Activated CD4-positive, CD25-positive, alpha-beta regulatory T cell treated with anti-CD3 and anti-CD28 coated beads, Interleukin-2, amount 50 U/mL, for 24 hours (primary cell): ENCODE data around the gene ARMH2.

Source experiments
- ATAC-seq, 2 donors: fragments of 150-1000 bp; cut with Tn5 transposase; one replicate each; pipeline ENCODE4 v1.10.0; 2021; ENCODE audit warnings: mild to moderate bottlenecking in 1 of 2, moderate library complexity in 1 of 2

ARMH2 gene

GRCh38 chr6:24798740-24799540 lies at the start of gene ARMH2:
Gene ARMH2 (minus strand): TSS chr6:24798917. CDS start chr6:24798857, 60 bp downstream.
- ATAC-seq, result no peak

DNA sequence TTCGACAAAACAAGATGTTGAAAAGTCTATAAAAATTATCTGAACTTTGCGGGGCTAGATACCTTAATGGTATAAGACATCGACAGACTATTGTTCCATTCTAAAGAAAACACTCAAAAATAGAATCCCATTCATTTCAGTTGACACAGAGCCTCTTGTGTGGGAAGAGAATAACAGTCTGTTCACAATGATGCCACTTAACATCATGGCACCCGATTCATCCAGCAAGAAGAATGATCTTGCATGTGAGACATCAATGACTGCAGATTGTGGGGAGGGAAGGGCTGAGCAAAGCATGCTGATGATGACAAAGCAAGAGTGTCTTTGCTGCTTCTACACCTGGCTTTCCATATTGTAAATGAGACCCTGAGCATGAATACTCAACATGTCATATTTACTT lies 49.7 kb upstream of the ARMH2 start:
- ATAC-seq, result peak in 1 of 2 donors; percentile 17

DNA sequence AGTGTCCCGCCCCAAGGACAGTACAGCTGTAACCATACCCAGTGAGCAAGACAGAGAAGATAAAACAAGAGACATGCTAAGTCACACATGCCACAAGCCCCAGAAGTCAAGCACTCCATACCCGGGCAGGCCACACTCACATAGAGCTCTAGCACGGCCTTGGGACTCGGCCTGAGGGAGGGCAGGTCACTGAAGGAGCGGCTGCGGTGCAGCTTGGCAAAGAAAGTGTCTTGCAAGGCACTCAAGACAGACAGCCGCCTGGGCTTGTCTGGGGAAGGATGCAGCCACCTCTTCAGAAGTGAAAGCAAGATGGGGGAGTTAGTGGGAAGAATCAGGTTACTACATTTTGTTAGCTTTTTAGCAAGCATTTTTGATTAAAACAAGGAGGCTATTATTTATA lies 48.7 kb upstream of the ARMH2 start:
- no peak for ATAC-seq

GRCh38 chr6:24845578-24845977 lies 46.9 kb upstream of the ARMH2 start:
- ATAC-seq, result peak in 1 of 2 donors; percentile 43

- no peak for ATAC-seq
Measured at GRCh38 chr6:24844903-24845302, 46.2 kb upstream of the ARMH2 start.

GRCh38 chr6:24844061-24844460 lies 45.3 kb upstream of the ARMH2 start:
- no peak for ATAC-seq

DNA sequence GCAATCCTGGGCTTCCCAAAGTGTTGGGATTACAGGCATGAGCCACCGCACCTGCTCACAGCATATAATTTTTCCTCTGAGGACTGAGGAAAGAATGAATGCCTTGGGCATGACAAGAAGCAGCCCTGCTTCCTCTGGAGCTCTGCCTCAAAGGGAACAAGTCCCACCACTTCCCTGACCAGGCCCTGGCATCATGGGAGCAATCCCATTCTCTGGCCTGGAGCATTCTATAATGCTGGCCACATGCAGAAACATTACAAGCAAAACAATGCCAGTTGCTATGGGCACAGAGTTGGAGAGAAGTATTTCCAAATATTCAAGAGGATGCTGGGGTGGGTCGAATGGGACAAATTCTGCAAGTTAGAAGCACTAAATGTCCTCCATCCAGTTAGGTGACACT lies 41.5 kb upstream of the ARMH2 start:
- ATAC-seq, result no peak

- no peak for ATAC-seq
Measured at GRCh38 chr6:24838994-24839393, 40.3 kb upstream of the ARMH2 start.

GRCh38 chr6:24838081-24838480 lies 39.4 kb upstream of the ARMH2 start:
- ATAC-seq, result no peak

GRCh38 chr6:24836109-24836508 lies 37.4 kb upstream of the ARMH2 start:
- no peak for ATAC-seq

- ATAC-seq, result peak; percentile 34 to 58
Measured at GRCh38 chr6:24833711-24834386, 35.1 kb upstream of the ARMH2 start.

GRCh38 chr6:24832794-24833193 lies 34.1 kb upstream of the ARMH2 start:
- ATAC-seq, result no peak

GRCh38 chr6:24831771-24832716 lies 33.3 kb upstream of the ARMH2 start:
- ATAC-seq, result peak in 1 of 2 donors; percentile 21

DNA sequence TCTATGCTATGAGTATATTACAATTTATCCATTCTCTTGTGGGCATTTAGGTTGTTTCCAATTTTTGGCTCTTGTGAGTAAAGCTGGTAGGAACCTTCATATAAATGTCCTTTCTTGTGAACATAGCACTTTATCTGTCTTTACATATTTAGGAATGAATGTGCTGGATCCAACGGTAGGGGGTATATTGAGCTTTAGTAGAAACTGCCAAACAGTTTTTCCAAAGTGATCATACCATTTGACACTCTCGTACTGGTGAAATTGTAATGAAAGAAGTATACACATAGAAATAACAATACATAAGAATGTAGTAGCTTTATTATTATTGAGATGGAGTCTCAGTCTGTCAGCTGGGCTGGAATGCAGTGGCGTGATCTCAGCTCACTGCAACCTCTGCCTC lies 30.9 kb upstream of the ARMH2 start:
- no peak for ATAC-seq

GRCh38 chr6:24827970-24828369 lies 29.3 kb upstream of the ARMH2 start:
- no peak for ATAC-seq

- ATAC-seq, result no peak
Measured at GRCh38 chr6:24827162-24827561, 28.4 kb upstream of the ARMH2 start.

- ATAC-seq, result no peak
Measured at GRCh38 chr6:24825130-24825630, 26.5 kb upstream of the ARMH2 start.

GRCh38 chr6:24824142-24824938 lies 25.6 kb upstream of the ARMH2 start:
- ATAC-seq, result no peak

DNA sequence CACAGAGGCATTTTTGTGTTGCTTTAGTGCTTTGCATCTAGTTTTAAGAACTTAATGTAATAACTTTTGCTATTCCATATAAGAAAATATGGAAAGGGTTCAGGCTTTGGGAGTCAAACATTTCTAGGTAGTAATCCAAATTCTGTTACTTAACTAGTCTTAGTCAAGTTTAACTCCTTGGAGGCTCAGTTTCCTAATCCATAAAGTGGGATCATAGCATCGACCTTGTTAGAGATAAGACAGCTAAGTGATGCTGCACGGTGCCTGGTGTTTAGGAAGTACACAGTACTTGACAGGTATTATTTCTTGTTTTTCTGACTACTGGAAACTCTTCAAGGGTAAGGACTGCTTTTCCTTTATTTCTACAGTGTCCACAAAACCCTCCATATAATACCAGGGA lies 24.5 kb upstream of the ARMH2 start:
- ATAC-seq, result no peak

DNA sequence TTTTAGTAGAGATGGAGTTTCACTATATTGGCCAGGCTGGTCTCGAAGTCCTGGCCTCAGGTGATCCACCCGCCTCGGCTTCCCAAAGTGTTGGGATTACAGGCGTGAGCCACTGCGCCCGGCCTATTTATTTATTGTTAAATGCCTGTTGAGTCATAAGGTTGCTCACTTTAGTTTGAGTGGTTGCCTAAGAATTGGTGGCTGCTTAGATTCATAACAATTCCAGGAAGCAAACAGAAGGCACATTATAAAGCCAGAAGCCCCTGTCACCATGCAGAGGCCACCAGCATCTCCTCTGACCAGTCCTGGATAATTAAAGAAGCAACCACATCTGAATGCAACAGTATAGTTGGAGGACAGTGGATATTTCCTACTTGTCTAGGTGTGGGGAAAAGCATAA lies 24.0 kb upstream of the ARMH2 start:
- ATAC-seq, result no peak

DNA sequence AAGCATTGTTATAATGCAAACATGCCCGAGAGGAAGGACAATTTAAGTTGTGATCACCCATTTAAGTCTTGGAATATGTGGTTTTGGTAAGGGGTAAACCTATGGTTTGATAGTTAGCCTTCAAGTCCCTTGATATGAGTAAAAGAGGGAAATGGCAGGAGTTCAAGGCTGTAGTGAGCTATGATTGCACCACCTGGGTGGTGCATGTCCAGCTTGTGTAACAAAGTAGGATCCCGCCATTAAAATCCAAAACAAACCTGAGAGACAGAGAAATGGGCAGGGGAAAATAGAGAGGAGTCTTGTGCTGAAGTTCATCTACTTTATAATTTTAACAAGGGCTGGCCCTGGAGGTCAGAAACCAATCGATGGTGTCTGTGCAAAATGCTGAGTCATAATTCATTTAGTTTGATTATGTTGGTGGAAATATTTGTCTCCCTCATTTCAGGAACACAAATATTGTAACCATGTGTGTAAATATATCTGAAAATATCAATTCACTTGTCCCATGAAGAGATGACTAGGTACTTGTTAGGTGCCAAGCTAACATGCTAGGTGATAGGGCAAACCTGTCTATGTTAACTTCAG lies 23.2 kb upstream of the ARMH2 start:
- ATAC-seq, result no peak

DNA sequence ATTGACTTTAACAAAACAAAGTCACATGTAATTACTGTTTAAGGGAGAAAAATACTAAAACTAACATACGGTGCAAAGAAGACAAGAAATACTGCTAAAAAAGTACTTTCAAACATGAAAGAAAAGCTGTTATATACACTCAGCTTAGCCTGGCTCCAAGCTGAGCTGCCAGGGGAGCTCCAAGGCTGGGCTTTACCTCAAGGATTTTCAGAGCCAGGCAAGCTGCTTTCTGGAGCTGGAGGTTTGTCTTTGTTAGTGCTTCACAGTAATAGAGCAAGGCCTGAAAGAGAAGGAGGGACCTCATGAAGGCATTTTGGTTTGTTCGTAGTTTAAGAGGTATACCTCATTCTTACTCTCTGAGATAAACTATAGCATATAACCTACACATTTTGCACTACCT lies 19.6 kb upstream of the ARMH2 start:
- ATAC-seq, result no peak
